ENCODE results near the gene BST1.

DNA sequence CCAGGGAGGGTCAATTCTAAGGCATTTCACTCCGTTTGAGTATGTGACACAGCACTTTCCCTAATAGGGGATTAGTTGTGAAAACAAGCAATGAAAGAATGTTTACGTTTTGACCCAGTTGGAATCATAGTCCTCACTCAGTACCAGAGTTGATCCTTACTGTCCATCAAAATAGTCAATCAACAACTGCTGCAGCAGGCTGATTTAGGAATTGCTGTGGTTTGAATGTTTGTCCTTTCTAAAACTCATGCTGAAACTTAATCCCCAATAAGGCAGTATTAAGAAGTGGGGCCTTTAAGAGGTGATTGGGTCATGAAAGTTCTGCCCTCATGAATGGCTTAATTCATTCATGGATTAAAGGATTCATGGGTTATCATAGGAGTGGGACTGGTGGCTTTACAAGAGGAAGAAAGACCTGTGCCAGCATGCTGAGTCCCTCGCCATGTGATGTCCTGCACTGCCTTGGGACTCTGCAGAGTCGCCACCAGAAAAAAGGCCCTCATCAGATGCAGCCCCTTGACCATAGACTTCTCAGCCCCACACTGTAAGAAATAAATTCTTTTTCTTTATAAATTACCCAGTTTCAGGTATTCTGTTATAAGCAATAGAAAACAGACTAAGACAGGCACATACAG is 44.6 kb upstream of the BST1 start:
- TF ChIP-seq, protein P1, sequence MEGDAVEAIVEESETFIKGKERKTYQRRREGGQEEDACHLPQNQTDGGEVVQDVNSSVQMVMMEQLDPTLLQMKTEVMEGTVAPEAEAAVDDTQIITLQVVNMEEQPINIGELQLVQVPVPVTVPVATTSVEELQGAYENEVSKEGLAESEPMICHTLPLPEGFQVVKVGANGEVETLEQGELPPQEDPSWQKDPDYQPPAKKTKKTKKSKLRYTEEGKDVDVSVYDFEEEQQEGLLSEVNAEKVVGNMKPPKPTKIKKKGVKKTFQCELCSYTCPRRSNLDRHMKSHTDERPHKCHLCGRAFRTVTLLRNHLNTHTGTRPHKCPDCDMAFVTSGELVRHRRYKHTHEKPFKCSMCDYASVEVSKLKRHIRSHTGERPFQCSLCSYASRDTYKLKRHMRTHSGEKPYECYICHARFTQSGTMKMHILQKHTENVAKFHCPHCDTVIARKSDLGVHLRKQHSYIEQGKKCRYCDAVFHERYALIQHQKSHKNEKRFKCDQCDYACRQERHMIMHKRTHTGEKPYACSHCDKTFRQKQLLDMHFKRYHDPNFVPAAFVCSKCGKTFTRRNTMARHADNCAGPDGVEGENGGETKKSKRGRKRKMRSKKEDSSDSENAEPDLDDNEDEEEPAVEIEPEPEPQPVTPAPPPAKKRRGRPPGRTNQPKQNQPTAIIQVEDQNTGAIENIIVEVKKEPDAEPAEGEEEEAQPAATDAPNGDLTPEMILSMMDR (IDR thresholded peaks at IDR 0.05), result no peak
- no peak for TF ChIP-seq EZH2 (IDR thresholded peaks at IDR 0.05)

Measured in neural progenitor cell (in vitro differentiated cells).